B cell (primary cell): Measurements from ENCODE around the gene TEKT1. TPM values are rescaled to one million over a fixed set of nuclear protein-coding genes. Genes with fewer than 3 reads are reported as not detected.
"Not testable (repeated sequence)": the region's sequence is repeated elsewhere in the genome, so short reads cannot be mapped to it uniquely, and the experiment has no call there.

Experiments
- ATAC-seq: fragments of 200-7000 bp; cut with Tn5 transposase; one replicate; pipeline ENCODE4 v1.10.0; 2021; ENCODE audit warnings: low read depth, mild to moderate bottlenecking, moderate number of reproducible peaks, moderate library complexity
- CTCF ChIA-PET: fragments of 350-600 bp; sonication (Branson Sonifier 250); formaldehyde crosslinking; loops from one replicate; lab custom pipeline; 2021; ENCODE audit warnings: antibody characterized with exemption, inconsistent platforms; lab: Charles Lee
- POLR2A ChIA-PET: fragments of 350-600 bp; sonication (Branson Sonifier 250); formaldehyde crosslinking; loops from one replicate; lab custom pipeline; 2021; ENCODE audit warnings: antibody characterized with exemption; lab: Charles Lee
- DNase-seq: peaks from one replicate; pipeline ENCODE4 v3.0.0; 2013
- H2AFZ ChIP-seq: 2 replicates; pipeline ENCODE4 v1.6.1; 2012; ENCODE audit warnings: mild to moderate bottlenecking, low read depth, low read length; ENCODE audit not compliant: insufficient read depth, poor library complexity, severe bottlenecking
- H3K27ac ChIP-seq, 2 donors: 1 replicate in 1 of 2; 2 replicates in 1 of 2; pipeline ENCODE4 v1.5.1; 2012 to 2013; ENCODE audit warnings: low read length in 2 of 2, mild to moderate bottlenecking in 2 of 2, moderate library complexity in 1 of 2
- H3K27me3 ChIP-seq, 4 experiments: fragments of 200-600 bp in 1 of 4; sonication (generic) in 1 of 4; replicated peaks in 1 of 4; 1 replicate in 2 of 4; 2 replicates in 2 of 4; pipeline versions ENCODE4 v1.6.1 to v1.7.0; 2013 to 2016; ENCODE audit warnings: low read length in 3 of 4, mild to moderate bottlenecking in 2 of 4, mixed read lengths in 1 of 4, moderate library complexity in 1 of 4; ENCODE audit not compliant: insufficient read depth in 4 of 4, control insufficient read depth in 3 of 4; ENCODE audit errors: control extremely low read depth in 1 of 4
- H3K36me3 ChIP-seq, 2 experiments: replicated peaks in 1 of 2; 1 replicate in 1 of 2; 2 replicates in 1 of 2; pipeline versions ENCODE4 v1.6.1 to v1.7.1; 2013; ENCODE audit warnings: low read length in 1 of 2; ENCODE audit not compliant: insufficient read depth in 2 of 2, control insufficient read depth in 1 of 2; ENCODE audit errors: control extremely low read depth in 1 of 2, extremely low read depth in 1 of 2
- H3K4me1 ChIP-seq, 2 donors: fragments of 200-600 bp in 1 of 2; sonication (generic) in 1 of 2; 1 replicate in 1 of 2; 2 replicates in 1 of 2; pipeline versions ENCODE4 v1.5.1 to v1.6.1; 2013 to 2017; ENCODE audit warnings: low read length in 2 of 2; ENCODE audit not compliant: control insufficient read depth in 2 of 2, insufficient read depth in 2 of 2
- H3K4me2 ChIP-seq: replicated peaks from 2 replicates; pipeline ENCODE3; 2012; ENCODE audit warnings: mild to moderate bottlenecking, low read depth, low read length; ENCODE audit not compliant: poor library complexity, severe bottlenecking
- H3K4me3 ChIP-seq, 5 experiments: fragments of 200-600 bp in 1 of 5; sonication (generic) in 1 of 5; 1 replicate in 3 of 5; 2 replicates in 2 of 5; pipeline versions ENCODE4 v1.5.1 to v1.7.0; 2011 to 2016; ENCODE audit warnings: low read length in 4 of 5, mild to moderate bottlenecking in 4 of 5, low read depth in 2 of 5, control low read depth in 1 of 5, moderate library complexity in 1 of 5; ENCODE audit not compliant: insufficient read depth in 1 of 5; ENCODE audit errors: control extremely low read depth in 1 of 5, extremely low read depth in 1 of 5
- H3K79me2 ChIP-seq: fragments of 200-600 bp; sonication (generic); one replicate; pipeline ENCODE4 v1.6.0; 2016; ENCODE audit warnings: low read length; ENCODE audit not compliant: control insufficient read depth, insufficient read depth
- H3K9ac ChIP-seq: fragments of 200-600 bp; sonication (generic); 2 replicates; pipeline ENCODE4 v1.6.1; 2017; ENCODE audit warnings: mild to moderate bottlenecking, low read length, moderate library complexity
- H3K9me3 ChIP-seq, 3 donors: one replicate each; pipeline versions ENCODE4 v1.6.1 to v1.7.1; 2013; ENCODE audit warnings: low read length in 2 of 3; ENCODE audit not compliant: control insufficient read depth in 2 of 3, insufficient read depth in 1 of 3; ENCODE audit errors: control extremely low read depth in 1 of 3
- H4K20me1 ChIP-seq: 2 replicates; pipeline ENCODE4 v1.6.0; 2012; ENCODE audit warnings: mild to moderate bottlenecking, low read length; ENCODE audit not compliant: insufficient read depth, control insufficient read depth, poor library complexity, severe bottlenecking
- H3K27ac Mint-ChIP-seq: one replicate; pipeline ENCODE4 v1.8.0; 2021; ENCODE audit warnings: mixed read lengths
- H3K27me3 Mint-ChIP-seq: one replicate; pipeline ENCODE4 v1.8.0; 2021; ENCODE audit warnings: mixed read lengths
- H3K4me1 Mint-ChIP-seq: one replicate; pipeline ENCODE4 v1.8.0; 2021; ENCODE audit warnings: mixed read lengths
- H3K4me3 Mint-ChIP-seq: one replicate; pipeline ENCODE4 v1.8.0; 2021; ENCODE audit warnings: mixed read lengths
- H3K9me3 Mint-ChIP-seq: one replicate; pipeline ENCODE4 v1.8.0; 2022; ENCODE audit warnings: mixed read lengths; ENCODE audit not compliant: insufficient read depth
- EZH2 ChIP-seq: IDR thresholded peaks from 2 replicates; pipeline ENCODE4 v1.6.1; 2012; ENCODE audit warnings: borderline replicate concordance, low read depth, mild to moderate bottlenecking, moderate library complexity, low read length; ENCODE audit not compliant: insufficient read depth, poor library complexity, severe bottlenecking
- WGBS: methylation state at CpG from one replicate; pipeline ENCODE4 v1.1.5; 2013; ENCODE audit warnings: missing lambda C conversion rate; ENCODE audit not compliant: insufficient coverage; 5-methylcytosine and 5-hydroxymethylcytosine counted together
- intact Hi-C: fragments of 100-400 bp; cut with micrococcal nuclease; formaldehyde crosslinking; loops from one replicate; pipeline ENCODE4 v1.10.0; 2022
- polyA minus RNA-seq: library from RNA; depleted of rRNA, polyadenylated mRNA; stranded (reverse); fragments of >200 nt; gene quantifications from 2 replicates; pipeline ENCODE4 v1.2.3, GENCODE V29; 2012
- polyA plus RNA-seq: library from polyadenylated mRNA; depleted of rRNA; stranded (reverse); fragments of >200 nt; gene quantifications from 2 replicates; pipeline ENCODE4 v1.2.3, GENCODE V29; 2012
- total RNA-seq, 2 donors: library from RNA; stranded (reverse); fragments of 120-200 nt in 1 of 2; gene quantifications; 1 replicate in 1 of 2; 2 replicates in 1 of 2; pipeline versions ENCODE4 v1.2.3 to v1.2.4, GENCODE V29; 2013 to 2022
- TF ChIP-seq, protein P1 (sequence below): fragments of 200-600 bp; IDR thresholded peaks from one replicate; pipeline ENCODE4 v1.8.0; 2022; ENCODE audit warnings: antibody characterized with exemption, mild to moderate bottlenecking

Gene TEKT1
- total RNA-seq, result not detected in 2 replicates
- total RNA-seq (2013), result not detected
- polyA plus RNA-seq, result not detected in 2 replicates
- polyA minus RNA-seq, result not detected in 2 replicates

DNA sequence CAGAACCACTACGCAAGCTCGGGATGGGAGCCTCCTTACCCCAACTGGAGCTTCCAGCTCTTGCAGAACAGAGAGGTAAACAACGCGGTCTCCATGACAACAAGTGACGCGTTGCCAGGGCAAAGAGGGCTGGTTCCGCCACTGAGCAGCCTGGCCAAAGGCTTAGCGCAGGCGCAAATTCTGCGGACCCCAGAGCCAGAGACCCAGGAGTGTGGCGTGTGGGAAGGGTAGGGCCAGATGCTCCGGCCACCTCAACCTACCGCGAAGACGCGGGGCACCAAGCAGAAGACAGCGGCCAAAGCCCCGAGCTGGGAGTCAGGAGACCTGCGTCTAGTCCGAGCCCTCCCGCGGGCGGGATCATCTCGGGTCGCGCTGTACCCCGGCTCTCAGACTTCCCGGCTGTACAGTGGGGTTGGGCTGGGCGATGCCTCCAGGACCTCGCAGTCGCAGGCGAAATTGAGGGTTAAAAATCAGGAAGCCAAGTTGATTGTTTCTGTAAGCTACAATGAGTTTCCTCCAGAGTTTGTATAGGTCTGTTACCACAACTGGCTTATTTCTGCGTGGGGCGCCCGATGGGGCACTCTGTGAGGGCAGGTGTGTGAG, at the start of gene TEKT1:
TEKT1 (minus strand) TSS at position 69 of the 603 bp plus-strand sequence. CDS start 1,353 bp downstream, outside the sequence.
- POLR2A ChIA-PET, result no interaction called here
- peak within 1 kb of the TSS in 4 of 5 experiments; percentile 21 to 58 (median 46) for H3K4me3 ChIP-seq
- H3K27me3 ChIP-seq, result peaks cover 0 to 44% (median 38%) of the 10 kb centered on the region in 4 experiments
- TF ChIP-seq, protein P1, sequence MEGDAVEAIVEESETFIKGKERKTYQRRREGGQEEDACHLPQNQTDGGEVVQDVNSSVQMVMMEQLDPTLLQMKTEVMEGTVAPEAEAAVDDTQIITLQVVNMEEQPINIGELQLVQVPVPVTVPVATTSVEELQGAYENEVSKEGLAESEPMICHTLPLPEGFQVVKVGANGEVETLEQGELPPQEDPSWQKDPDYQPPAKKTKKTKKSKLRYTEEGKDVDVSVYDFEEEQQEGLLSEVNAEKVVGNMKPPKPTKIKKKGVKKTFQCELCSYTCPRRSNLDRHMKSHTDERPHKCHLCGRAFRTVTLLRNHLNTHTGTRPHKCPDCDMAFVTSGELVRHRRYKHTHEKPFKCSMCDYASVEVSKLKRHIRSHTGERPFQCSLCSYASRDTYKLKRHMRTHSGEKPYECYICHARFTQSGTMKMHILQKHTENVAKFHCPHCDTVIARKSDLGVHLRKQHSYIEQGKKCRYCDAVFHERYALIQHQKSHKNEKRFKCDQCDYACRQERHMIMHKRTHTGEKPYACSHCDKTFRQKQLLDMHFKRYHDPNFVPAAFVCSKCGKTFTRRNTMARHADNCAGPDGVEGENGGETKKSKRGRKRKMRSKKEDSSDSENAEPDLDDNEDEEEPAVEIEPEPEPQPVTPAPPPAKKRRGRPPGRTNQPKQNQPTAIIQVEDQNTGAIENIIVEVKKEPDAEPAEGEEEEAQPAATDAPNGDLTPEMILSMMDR, result no peak
- no peak for TF ChIP-seq EZH2
- ATAC-seq (peak; percentile 86), DNase-seq (peak; percentile 91)
- Mint-ChIP-seq H3K4me1 (peaks cover 19% of the 10 kb centered on the region), H3K4me3 (peak within 1 kb of the TSS; percentile 90), H3K27me3 (peaks cover 55% of the 10 kb centered on the region), H3K9me3 (no peaks in the 10 kb centered on the region), H3K27ac (peak within 1 kb of the TSS; percentile 32)
- intact Hi-C loops, result no loop called here
- no peaks in the 10 kb centered on the region for H3K9me3 ChIP-seq
- CTCF ChIA-PET, result interaction anchor here (0.8 to 5.4 kb wide), 4 partner anchors 12 to 173 kb away, joined by 3 to 35 read pairs (median 4); no protein-coding TSS in a partner anchor
- H3K79me2 ChIP-seq, result no peaks in the 10 kb centered on the region
- H2AFZ ChIP-seq, result peak within 1 kb of the TSS; percentile 65
- no peaks in the 10 kb centered on the region for H3K36me3 ChIP-seq
- H3K4me1 ChIP-seq, result peaks cover 14 to 16% of the 10 kb centered on the region in 2 donors
- peak within 1 kb of the TSS; percentile 74 for H3K4me2 ChIP-seq
- peak within 1 kb of the TSS; percentile 44 for H3K9ac ChIP-seq
- WGBS, result 3% methylated on average over 31 of the region's 35 CpGs
- H3K27ac ChIP-seq, result no peak within 1 kb of the TSS
- H4K20me1 ChIP-seq, result no peaks in the 10 kb centered on the region

DNA sequence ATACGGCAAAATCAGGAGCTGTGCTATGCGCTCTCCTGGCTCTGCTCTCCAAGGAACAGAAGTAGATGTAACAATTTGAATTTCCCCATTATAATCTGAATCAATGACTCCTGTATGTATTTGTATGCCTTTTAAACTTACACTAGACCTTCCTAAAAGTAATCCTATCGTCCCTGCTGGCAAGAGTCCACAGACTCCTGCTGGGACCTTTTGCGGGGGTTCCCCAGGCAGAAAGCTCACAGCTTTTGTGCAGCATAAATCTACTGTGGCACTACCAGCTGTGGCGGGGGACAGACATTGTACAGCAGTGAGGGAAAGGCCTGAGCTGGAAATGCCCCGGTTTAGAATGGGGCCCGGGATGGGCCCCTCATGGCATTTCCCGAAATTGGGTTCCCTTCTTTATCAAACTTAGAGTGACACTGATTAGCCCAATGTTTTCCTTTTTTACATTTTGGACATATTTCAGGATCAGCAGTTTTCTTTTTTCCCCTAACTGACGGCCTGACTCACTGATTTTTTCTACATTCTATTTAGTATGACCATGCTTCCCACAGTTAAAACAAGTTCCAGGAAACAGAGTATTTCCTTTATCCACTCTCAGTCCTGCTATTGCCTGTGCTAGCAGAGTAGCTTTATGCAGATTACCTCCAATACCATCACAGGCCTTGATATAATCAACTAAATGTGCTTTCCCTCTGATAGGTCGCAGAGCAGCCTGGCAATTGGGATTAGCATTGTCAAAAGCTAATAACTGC, 47.9 kb upstream of the TEKT1 start:
- DNase-seq, H3K4me3 Mint-ChIP-seq, H3K4me1 Mint-ChIP-seq, ATAC-seq, H3K36me3 ChIP-seq, POLR2A ChIA-PET, H3K79me2 ChIP-seq, H3K27me3 ChIP-seq, H3K9me3 ChIP-seq, H2AFZ ChIP-seq, H3K27ac ChIP-seq, H3K9me3 Mint-ChIP-seq, H4K20me1 ChIP-seq, H3K4me2 ChIP-seq, intact Hi-C loops, H3K4me3 ChIP-seq, H3K9ac ChIP-seq, H3K27ac Mint-ChIP-seq, H3K4me1 ChIP-seq: not testable (repeated sequence)
- H3K27me3 Mint-ChIP-seq, result peaks cover 40% of the 10 kb centered on the region
- CTCF ChIA-PET, result interaction anchor here (0.6 kb wide), 1 partner anchor 325 kb away, joined by 3 read pairs; no protein-coding TSS in a partner anchor
- WGBS, result 33% methylated on average over 6 of the region's 10 CpGs

DNA sequence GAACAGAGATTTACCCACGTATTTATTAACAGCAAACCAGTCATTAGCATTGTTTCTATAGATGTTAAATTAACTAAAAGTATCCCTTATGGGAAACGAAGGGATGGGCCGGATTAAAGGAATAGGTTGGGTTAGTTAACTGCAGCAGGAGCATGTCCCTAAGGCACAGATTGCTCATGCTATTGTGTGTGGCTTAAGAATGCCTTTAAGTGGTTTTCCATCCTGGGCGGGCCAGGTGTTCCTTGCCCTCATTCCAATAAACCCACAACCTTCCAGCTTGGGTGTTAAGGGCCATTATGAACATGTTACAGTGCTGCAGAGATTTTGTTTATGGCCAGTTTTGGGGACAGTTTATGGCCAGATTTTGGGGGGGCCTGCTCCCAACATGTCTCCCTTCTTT, 43.7 kb upstream of the TEKT1 start:
- H3K9ac ChIP-seq, H3K27me3 ChIP-seq, H3K4me1 Mint-ChIP-seq, H2AFZ ChIP-seq, CTCF ChIA-PET, H3K27ac ChIP-seq, H3K4me1 ChIP-seq, H3K79me2 ChIP-seq, H3K4me3 Mint-ChIP-seq, intact Hi-C loops, H3K9me3 ChIP-seq, H3K4me3 ChIP-seq, ATAC-seq, H3K4me2 ChIP-seq, H4K20me1 ChIP-seq, POLR2A ChIA-PET, H3K36me3 ChIP-seq, DNase-seq, H3K27ac Mint-ChIP-seq, H3K9me3 Mint-ChIP-seq: not testable (repeated sequence)
- H3K27me3 Mint-ChIP-seq, result peaks cover 37% of the 10 kb centered on the region
- WGBS, result no CpG with 5 or more reads among the region's 4 CpGs
